Measurements from ENCODE around the gene STIP1. TPM values are rescaled to one million over a fixed set of nuclear protein-coding genes. Genes with fewer than 3 reads are reported as not detected.

Gene STIP1
- total RNA-seq, 3 donors from 2014 or later: 49.4 to 118 (median 80.3) TPM

- Histone ChIP-seq H3K4me1 (ENCODE audit: low read depth) (peaks cover 12% of the 10 kb centered on the region), H3K9me3 (no peaks in the 10 kb centered on the region), H3K36me3 (ENCODE audit: low read depth) (no peaks in the 10 kb centered on the region), H3K4me3 (peak overlapping the region; percentile 56)
- peak in 2 of 3 donors; percentile 50 to 67 for DNase-seq
- TF ChIP-seq CTCF (IDR thresholded peaks at IDR 0.05): no peak
- intact Hi-C loops (cut with DNase I, micrococcal nuclease): no loop called here
- ATAC-seq: peak; percentile 6
These were observed 21.3 kb upstream of the STIP1 start for GRCh38 chr11:64164392-64165312.

GRCh38 chr11:64165481-64165841, 20.5 kb upstream of the STIP1 start:
- DNase-seq (peak in 1 of 3 donors; percentile 44), ATAC-seq (peak; percentile 9)
- intact Hi-C loops (cut with DNase I, micrococcal nuclease): no loop called here
- H3K9me3 ChIP-seq: no peaks in the 10 kb centered on the region
- H3K4me3 ChIP-seq: peak overlapping the region; percentile 56
- peaks cover 12% of the 10 kb centered on the region for H3K4me1 ChIP-seq (ENCODE audit: low read depth)
- no peaks in the 10 kb centered on the region for H3K36me3 ChIP-seq (ENCODE audit: low read depth)
- TF ChIP-seq CTCF (IDR thresholded peaks at IDR 0.05): no peak

GRCh38 chr11:64165842-64166635, 19.9 kb upstream of the STIP1 start, which contains the start of gene MACROD1:
Gene MACROD1, minus strand, starts transcription at chr11:64166113. Its CDS starts 119 bp downstream, at chr11:64165994.
- peak within 1 kb of the TSS; percentile 56 for H3K4me3 ChIP-seq
- peak; percentile 93 to 95 (median 94) for DNase-seq
- peaks cover 12% of the 10 kb centered on the region for H3K4me1 ChIP-seq (ENCODE audit: low read depth)
- ATAC-seq: peak; percentile 95
- TF ChIP-seq CTCF (IDR thresholded peaks at IDR 0.05): no peak
- no peaks in the 10 kb centered on the region for H3K36me3 ChIP-seq (ENCODE audit: low read depth)
- intact Hi-C loops (cut with DNase I, micrococcal nuclease): no loop called here
- no peaks in the 10 kb centered on the region for H3K9me3 ChIP-seq

GRCh38 chr11:64170419-64170818, 15.6 kb upstream of the STIP1 start:
- H3K36me3 ChIP-seq (ENCODE audit: low read depth): no peaks in the 10 kb centered on the region
- H3K9me3 ChIP-seq: no peaks in the 10 kb centered on the region
- DNase-seq: no peak
- peaks cover under 1% of the 10 kb centered on the region for H3K4me1 ChIP-seq (ENCODE audit: low read depth)
- H3K4me3 ChIP-seq: no peak overlapping the region
- intact Hi-C loops (cut with DNase I, micrococcal nuclease): no loop called here
- TF ChIP-seq CTCF (IDR thresholded peaks at IDR 0.05): no peak
- no peak for ATAC-seq

- TF ChIP-seq CTCF (IDR thresholded peaks at IDR 0.05): no peak
- ATAC-seq (no peak), DNase-seq (no peak)
- no peaks in the 10 kb centered on the region for H3K4me1 ChIP-seq (ENCODE audit: low read depth)
- intact Hi-C loops (cut with DNase I, micrococcal nuclease): no loop called here
- no peaks in the 10 kb centered on the region for H3K9me3 ChIP-seq
- H3K4me3 ChIP-seq: no peak overlapping the region
- no peaks in the 10 kb centered on the region for H3K36me3 ChIP-seq (ENCODE audit: low read depth)
These were observed 12.2 kb upstream of the STIP1 start for GRCh38 chr11:64173616-64174355.

Data from mucosa of descending colon (tissue), 3 donors.